IMR-90 (cell line): ENCODE measurements around the gene RNF38.

ENCODE experiments used
- POLR2A ChIP-seq: IDR thresholded peaks from 2 replicates; pipeline ENCODE4 v1.6.1; 2012; ENCODE audit warnings: mild to moderate bottlenecking, low read depth, low read length
- SMC3 ChIP-seq: fragments of 150-350 bp; IDR thresholded peaks from 2 replicates; pipeline ENCODE4 v1.6.1; 2016; ENCODE audit warnings: low read depth, mild to moderate bottlenecking, antibody characterized with exemption, low read length, moderate library complexity
- TF ChIP-seq, protein P1 (sequence below): conservative IDR thresholded peaks from 2 replicates; pipeline ENCODE4 v1.5.1; 2012; ENCODE audit warnings: mild to moderate bottlenecking, low read depth, low read length, improper control_type of control experiment

DNA sequence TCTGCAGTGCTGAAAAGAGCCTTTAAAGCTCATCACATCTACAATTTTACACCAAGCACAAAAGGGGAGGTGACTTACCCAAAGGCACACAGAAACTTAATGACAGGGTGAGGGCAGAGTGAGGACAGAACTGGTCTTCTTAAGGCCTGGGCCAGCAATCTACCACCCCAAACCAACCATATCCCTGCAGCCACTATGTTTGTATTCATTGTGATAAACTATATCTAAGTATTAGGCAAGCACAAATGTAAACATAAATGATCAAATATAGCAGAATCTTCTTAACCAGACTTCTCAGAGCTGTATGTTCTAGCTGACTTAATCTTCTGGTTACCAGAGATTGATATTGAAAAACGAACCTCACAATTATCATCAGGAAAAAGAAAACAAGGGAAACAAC lies 47.9 kb upstream of the RNF38 start:
- TF ChIP-seq, protein P1, sequence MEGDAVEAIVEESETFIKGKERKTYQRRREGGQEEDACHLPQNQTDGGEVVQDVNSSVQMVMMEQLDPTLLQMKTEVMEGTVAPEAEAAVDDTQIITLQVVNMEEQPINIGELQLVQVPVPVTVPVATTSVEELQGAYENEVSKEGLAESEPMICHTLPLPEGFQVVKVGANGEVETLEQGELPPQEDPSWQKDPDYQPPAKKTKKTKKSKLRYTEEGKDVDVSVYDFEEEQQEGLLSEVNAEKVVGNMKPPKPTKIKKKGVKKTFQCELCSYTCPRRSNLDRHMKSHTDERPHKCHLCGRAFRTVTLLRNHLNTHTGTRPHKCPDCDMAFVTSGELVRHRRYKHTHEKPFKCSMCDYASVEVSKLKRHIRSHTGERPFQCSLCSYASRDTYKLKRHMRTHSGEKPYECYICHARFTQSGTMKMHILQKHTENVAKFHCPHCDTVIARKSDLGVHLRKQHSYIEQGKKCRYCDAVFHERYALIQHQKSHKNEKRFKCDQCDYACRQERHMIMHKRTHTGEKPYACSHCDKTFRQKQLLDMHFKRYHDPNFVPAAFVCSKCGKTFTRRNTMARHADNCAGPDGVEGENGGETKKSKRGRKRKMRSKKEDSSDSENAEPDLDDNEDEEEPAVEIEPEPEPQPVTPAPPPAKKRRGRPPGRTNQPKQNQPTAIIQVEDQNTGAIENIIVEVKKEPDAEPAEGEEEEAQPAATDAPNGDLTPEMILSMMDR = no peak
- TF ChIP-seq POLR2A (no peak), SMC3 (no peak)
